ENCODE measurements around the gene FXYD5.
"Not testable (repeated sequence)": the region's sequence is repeated elsewhere in the genome, so short reads cannot be mapped to it uniquely, and the experiment has no call there.

Gene FXYD5

GRCh38 chr19:35195830-35196229, 41.3 kb downstream of the FXYD5 start:
- no peak for DNase-seq (ENCODE audit: extremely low read depth, low read depth)
- TF ChIP-seq CTCF (IDR thresholded peaks at IDR 0.05; ENCODE audit: low read depth, low read length, missing control alignments) = no peak
- no peak overlapping the region for H3K4me3 ChIP-seq (replicated peaks; ENCODE audit: low read depth, low read length)

GRCh38 chr19:35196861-35197260, 42.3 kb downstream of the FXYD5 start:
- not testable (repeated sequence) for DNase-seq (ENCODE audit: extremely low read depth, low read depth); H3K4me3 ChIP-seq (replicated peaks; ENCODE audit: low read depth, low read length)

- H3K4me3 ChIP-seq (replicated peaks; ENCODE audit: low read depth, low read length) = no peak overlapping the region
- no peak for DNase-seq (ENCODE audit: extremely low read depth, low read depth)
These were observed 44.9 kb downstream of the FXYD5 start for GRCh38 chr19:35199481-35199880.

GRCh38 chr19:35202722-35203688, 48.5 kb downstream of the FXYD5 start:
- TF ChIP-seq CTCF (IDR thresholded peaks at IDR 0.05; ENCODE audit: low read depth, low read length, missing control alignments) = no peak
- no peak overlapping the region for H3K4me3 ChIP-seq (replicated peaks; ENCODE audit: low read depth, low read length)
- no peak for DNase-seq (ENCODE audit: extremely low read depth, low read depth)

More at GRCh38 chr19:35199481-35199880, 44.9 kb downstream of the FXYD5 start:
- TF ChIP-seq CTCF (IDR thresholded peaks at IDR 0.05; ENCODE audit: low read depth, low read length, missing control alignments) = no peak

- no peak for DNase-seq (ENCODE audit: extremely low read depth, low read depth)
- no peak for TF ChIP-seq CTCF (IDR thresholded peaks at IDR 0.05; ENCODE audit: low read depth, low read length, missing control alignments)
- H3K4me3 ChIP-seq (replicated peaks; ENCODE audit: low read depth, low read length) = no peak overlapping the region
These were observed 50.5 kb downstream of the FXYD5 start for GRCh38 chr19:35204799-35205732.

GRCh38 chr19:35205733-35206323, 51.3 kb downstream of the FXYD5 start:
- DNase-seq (ENCODE audit: extremely low read depth, low read depth) = no peak

More at GRCh38 chr19:35205733-35206323, 51.3 kb downstream of the FXYD5 start:
- no peak overlapping the region for H3K4me3 ChIP-seq (replicated peaks; ENCODE audit: low read depth, low read length)
- no peak for TF ChIP-seq CTCF (IDR thresholded peaks at IDR 0.05; ENCODE audit: low read depth, low read length, missing control alignments)
